ENCODE results near the gene ANOS1.
"Not testable (repeated sequence)": the region's sequence is repeated elsewhere in the genome, so short reads cannot be mapped to it uniquely, and the experiment has no call there.

Gene ANOS1, protein sequence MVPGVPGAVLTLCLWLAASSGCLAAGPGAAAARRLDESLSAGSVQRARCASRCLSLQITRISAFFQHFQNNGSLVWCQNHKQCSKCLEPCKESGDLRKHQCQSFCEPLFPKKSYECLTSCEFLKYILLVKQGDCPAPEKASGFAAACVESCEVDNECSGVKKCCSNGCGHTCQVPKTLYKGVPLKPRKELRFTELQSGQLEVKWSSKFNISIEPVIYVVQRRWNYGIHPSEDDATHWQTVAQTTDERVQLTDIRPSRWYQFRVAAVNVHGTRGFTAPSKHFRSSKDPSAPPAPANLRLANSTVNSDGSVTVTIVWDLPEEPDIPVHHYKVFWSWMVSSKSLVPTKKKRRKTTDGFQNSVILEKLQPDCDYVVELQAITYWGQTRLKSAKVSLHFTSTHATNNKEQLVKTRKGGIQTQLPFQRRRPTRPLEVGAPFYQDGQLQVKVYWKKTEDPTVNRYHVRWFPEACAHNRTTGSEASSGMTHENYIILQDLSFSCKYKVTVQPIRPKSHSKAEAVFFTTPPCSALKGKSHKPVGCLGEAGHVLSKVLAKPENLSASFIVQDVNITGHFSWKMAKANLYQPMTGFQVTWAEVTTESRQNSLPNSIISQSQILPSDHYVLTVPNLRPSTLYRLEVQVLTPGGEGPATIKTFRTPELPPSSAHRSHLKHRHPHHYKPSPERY

DNA sequence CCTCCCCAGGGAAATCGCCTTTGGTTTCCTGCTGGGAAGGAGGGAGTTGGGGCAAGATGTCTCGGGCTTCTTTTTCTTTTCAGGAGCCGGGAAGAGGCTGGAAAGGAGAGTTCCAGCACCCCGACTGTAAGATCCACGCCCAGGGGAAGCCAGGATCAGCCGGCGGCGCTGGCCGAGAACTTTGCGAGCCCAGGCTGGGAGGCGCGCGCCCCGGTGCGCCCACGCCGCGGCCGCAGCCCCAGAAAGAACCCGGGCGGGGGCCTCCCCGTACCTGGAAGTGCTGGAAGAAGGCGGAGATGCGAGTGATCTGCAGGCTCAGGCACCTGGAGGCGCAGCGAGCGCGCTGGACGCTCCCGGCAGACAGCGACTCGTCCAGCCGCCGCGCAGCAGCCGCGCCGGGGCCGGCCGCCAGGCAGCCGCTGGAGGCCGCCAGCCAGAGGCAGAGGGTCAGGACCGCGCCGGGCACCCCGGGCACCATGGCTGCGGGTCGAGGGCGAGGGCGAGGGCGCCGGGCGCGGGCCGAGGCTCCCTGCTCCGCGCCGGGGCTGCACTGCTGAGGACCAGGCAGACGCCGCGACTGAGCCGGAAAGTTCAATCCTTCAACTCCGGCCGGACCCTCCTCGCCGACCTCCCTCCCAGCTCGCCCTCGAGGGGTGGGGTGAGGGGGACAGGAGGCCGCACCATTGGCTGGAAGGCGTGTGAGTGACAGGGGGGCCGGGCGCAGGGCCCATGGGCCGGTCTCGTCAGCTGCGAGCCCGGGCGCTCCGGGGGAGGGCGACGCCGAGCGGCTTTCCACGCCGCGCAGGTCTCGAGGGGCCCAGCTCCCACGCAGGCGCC lies at the start of gene ANOS1:
Gene ANOS1 (minus strand): TSS at position 579 of the 837 bp plus-strand sequence. CDS start 101 bp downstream, at position 478.
- in situ Hi-C loops (cut with MboI; ENCODE audit: low sequenced_read_pairs), result no loop called here

DNA sequence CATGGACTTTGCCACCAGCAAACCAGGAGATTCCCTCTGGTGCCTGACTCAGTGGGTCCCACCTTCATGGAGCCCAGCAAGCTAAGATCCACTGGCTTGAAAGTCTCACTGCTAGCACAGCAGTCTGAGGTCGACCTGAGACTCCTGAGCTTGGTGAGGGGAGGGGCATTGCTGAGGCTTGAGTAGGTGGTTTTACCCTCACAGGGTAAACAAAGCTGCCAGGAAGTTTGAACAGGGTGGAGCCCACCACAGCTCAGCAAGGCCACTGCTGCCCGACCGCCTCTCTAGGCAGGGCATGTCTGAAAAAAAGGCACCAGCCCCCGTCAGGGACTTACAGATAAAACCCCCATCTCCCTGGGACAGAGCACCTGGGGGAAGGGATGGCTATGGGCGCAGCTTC lies 41.2 kb upstream of the ANOS1 start:
- in situ Hi-C loops (cut with MboI; ENCODE audit: low sequenced_read_pairs), result no loop called here

DNA sequence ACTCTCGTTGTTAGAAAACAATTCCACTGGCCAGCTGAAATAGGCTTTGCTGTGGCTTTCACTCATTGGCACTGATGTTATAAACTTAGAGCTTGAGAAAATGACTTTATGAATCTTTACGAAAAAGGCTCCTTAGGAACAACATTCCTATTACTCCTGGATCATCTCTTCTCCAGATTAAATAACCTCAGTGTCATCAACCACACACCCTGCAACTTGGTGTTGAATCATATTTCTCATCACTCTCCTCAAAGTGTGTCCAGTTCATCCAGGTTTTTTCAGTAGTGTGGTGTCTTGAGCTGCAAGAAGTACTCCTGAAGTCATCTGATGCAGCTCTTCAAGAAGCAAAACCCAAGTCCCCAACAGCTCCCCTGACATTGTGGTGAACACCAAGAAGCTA lies 28.1 kb upstream of the ANOS1 start:
- in situ Hi-C loops (cut with MboI; ENCODE audit: low sequenced_read_pairs), result no loop called here

DNA sequence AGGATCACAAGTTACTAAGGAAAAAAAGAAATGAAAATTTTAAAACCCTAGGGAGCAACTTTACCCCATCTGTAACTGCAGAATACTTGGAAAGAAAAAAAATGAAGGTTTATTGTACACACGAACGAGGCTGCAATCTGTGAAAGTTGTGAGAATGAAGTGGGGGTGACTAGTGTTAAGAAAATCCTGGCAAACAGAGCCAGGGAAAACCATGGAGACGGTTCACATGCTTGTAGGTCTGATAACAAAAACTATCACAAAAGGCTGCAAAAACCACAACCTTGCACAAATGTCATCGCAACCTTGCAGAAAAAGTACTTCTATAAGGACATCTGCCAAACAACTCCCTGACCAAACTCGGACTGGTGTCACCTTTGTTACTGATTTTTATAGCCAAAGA lies 26.8 kb upstream of the ANOS1 start:
- in situ Hi-C loops (cut with MboI; ENCODE audit: low sequenced_read_pairs), result not testable (repeated sequence)

DNA sequence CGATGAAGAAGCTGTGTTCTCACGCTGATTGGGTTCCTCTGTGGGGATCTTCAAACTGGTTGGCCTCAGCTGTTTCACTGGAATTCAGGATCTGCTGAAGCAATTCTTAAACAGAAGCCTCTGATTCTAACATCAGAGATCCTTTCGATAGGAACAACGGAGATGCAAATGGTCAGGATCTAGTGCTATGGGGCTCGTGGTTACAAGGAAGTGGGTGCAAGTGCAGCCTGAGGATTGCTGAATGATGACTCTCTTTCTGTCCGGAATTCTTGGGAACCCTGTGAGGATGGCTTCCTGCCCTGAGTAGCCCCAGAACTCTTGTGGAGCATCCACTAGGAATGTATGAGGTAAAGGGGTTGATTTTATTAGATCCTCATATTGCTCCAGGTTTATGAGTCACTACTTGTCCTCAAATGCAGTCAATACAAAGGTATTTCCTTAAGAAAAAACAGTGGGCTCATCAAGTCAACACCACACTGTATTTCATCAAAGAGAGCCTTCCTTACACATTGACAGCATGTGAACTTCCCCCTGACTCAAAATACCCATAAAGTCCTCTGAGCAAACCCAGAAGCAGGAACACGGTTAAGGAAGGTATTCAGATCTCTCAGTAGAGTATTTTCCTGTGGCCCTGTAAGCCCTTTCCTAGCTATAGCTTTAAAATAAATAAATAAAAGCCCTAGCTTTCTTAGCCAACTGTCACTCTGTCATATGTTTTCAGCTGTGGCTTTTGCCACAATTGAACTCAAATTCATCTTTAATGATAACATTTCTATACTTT lies 25.9 kb upstream of the ANOS1 start:
- in situ Hi-C loops (cut with MboI; ENCODE audit: low sequenced_read_pairs), result not testable (repeated sequence)

DNA sequence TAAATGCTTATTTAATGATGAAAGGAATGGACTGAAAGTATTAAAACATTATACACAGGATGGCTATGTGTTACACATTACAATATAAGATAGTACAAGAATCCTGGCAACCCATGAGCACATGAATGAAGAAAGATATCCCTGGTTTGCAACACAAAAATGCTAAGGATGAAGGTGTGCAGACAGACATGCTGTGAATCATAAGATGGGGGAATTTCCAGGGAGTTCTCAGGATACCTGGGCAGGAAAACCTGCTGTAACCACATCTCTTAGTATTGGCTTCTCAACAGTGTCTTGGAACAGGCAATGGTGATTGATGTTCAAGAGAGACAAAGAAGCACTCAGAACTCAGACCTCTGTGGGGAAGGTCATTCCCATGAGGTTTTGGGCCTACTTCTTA lies 23.9 kb upstream of the ANOS1 start:
- in situ Hi-C loops (cut with MboI; ENCODE audit: low sequenced_read_pairs), result no loop called here

DNA sequence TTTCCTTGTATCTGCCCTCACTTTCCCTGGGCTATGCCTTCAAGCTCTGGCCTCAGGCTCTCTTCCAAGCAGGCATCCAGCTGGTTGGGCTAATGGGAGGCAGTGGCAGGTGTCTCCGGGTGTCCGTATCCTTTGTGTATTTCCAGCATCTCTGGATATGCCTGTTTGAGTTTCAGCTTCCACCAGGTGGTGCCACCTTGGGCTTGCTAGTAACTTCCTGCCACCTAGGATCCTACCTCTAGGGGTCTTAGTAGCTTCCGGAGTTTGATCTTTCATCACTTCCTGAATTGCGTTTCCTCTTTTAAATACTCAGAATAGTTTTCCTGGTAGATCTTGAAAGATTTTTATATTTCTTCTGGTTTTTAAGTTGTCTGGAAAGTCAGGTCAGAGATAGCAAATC lies 23.2 kb upstream of the ANOS1 start:
- in situ Hi-C loops (cut with MboI; ENCODE audit: low sequenced_read_pairs), result no loop called here

DNA sequence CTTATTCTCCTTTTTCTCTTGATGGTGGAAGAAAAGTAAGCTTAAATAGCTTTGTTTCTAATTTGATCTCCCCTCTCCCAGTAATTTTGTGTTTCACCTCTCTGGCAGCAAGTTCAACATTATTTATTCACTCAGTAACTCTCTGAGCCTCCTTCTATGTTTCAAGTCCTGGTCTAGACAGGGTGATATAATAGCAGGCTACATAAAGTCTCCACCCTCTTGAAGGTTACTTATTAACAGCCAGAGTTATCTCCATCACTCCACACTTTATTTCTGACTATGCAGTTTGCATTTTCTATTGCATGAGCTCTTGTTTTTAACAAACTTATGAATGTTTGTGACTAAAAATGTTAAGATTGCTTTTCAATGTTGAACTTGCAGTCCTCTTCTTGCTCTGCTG lies 17.8 kb upstream of the ANOS1 start:
- in situ Hi-C loops (cut with MboI; ENCODE audit: low sequenced_read_pairs), result no loop called here

DNA sequence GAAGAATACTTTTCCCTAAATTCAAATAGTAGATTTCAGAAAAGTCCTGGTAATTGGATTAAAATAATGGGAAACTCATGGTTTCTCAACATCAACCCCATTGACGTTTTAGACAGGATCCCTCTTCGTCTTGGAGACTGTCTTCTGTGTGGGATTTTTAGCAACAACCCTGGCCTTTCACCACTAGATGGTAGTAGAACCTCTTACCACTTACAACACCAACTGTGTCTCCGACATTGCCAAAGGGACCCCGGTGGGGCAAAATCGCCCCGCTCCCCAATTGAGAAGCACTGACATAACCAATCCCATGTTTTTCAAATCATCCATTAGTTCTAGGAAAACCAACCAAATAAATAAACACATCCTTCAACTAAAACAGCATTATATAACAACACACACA lies 16.9 kb upstream of the ANOS1 start:
- in situ Hi-C loops (cut with MboI; ENCODE audit: low sequenced_read_pairs), result no loop called here

DNA sequence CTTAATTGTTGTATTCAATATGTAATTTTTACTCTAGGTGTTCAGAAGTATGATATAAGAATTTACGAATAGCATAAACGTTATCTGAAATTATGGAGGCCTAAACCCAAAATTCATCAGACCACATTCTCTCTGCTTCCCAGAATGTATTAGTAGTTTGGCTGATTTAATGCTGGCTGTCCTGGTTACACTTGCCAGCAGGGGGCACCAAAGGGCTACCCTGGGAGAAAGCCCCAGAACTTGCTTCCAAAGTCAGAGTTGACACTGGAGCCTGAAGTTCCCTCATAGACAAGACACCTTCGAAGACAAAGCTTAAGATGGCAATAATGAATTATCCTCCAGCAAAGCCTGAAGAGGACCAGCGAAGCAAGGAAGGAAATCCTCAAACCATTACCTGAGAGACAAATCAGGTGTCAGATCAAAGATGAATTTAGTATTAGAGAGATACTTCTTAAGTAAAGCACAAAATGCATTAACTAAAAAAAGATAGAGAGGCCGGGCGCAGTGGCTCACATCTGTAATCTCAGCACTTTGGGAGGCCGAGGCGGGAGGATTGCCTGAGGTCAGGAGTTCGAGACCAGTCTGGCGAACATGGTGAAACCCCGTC lies 11.3 kb upstream of the ANOS1 start:
- in situ Hi-C loops (cut with MboI; ENCODE audit: low sequenced_read_pairs), result no loop called here

DNA sequence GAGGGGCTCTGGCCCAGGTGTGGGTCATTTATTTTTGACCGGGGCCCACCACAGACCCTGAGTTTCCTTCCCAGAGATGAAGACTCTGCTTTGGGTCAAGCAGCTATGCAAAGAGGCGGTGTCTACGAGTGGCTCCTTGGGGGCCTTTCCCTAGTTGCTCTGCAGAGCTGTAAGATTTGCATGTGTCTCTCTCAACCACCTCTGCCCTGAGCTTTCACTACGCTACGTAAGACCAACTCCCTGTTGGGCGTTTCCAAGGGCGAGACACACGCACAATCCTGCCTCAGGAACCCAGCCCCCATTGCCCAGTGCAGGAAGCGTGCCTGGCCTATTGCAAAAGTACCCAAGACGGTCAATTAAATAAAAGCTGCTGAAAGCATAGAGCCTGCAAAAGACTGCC lies 10.0 kb upstream of the ANOS1 start:
- in situ Hi-C loops (cut with MboI; ENCODE audit: low sequenced_read_pairs), result no loop called here

DNA sequence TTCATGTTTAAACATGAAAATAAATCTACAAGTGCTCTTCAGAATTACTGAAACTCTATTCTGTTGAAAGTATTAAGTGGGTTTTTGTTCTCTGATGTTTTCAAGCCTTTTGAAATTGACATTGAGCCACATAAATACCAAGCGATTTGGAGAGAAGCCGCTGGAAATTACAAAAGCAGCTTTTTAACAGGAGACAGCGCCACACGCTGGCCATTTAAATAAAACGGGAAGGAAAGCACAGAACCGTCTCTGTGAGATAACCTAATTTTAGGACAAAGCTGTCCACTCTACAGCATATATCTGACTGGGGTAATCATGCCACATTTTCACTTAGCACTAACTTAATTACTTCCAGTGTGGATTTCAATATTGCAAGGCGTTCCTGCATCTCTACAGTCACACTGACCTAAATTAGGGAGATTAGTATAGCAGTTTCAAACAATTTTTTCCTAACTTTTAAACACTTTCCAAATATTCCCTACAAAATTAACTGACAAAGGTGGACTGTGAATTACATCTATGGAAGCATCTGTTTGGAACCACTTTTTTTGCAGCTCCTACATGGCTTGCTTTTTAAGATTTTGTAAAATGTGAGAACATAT lies 6.8 kb upstream of the ANOS1 start:
- in situ Hi-C loops (cut with MboI; ENCODE audit: low sequenced_read_pairs), result no loop called here

DNA sequence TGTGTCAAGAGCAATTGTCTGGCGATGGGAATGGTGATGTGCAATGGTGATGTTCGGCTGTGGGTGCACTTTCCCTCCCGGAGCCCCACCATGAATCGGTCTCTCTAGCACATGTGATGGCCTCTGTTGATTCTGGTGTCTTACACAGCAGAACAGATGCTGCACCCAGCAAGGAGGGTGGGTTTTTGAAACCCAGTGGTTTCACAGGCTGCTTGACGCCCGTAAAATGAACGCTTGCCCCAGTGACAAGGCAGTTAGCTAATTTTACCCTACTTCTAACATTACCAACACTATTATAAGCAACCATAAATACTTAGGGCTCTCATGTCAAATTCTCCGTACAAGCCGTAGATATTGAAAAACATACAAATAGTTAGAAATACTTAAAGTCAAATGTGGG lies 5.9 kb upstream of the ANOS1 start:
- in situ Hi-C loops (cut with MboI; ENCODE audit: low sequenced_read_pairs), result no loop called here

DNA sequence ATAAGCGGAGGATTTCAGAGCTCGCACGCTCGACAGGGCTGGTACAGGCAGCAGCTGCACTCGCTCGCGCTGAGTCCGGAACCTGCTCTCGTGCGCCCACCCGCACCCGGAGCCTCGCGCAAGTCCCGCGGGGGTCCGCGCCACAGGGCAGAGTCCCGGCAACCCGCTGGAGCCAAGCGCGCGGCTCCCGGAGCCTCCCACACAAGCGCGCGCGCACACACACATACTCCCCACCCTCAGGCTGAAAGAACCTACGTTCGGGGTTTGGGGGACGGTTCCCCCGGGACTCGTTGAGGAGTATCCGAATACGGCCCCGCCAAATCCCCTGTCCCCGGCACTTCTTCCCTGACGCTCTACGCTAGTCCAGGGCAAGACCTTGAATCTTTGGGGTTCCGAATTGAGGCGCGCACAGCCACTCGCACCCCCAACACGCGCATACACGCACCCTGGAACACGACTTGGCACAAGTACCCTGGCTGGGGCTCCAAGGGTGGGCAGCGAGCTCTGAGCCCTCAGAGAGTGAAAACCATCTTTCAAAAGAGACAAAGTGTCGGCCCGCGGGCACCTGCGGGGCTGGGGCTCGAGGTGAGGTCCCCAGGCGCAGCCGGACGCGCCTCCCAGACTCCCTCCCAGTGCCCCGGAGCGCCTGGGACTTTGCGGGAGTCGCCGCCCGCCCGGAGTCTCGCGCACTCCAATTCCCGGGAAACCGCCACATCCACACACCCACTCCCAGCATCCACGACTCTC lies 952 bp downstream of the ANOS1 start:
- in situ Hi-C loops (cut with MboI; ENCODE audit: low sequenced_read_pairs), result no loop called here

DNA sequence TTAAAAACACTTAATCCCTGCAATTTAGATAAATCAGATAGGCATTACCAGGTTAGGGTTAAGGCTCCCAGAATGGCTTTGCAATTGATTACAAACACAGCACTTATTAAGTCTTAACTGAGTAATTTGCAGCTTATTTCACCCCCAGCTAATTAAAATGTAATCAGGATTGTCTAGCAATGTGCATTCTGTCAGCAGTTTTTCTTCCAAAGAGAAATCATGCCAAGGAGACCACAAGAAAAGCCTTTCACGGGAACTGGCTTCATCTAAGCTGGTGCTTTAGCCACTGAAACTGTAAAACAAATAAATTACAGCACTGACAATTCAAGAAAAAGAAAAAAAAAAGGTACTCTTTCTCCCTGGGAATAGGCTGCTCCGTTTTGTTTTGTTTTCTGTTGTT lies 2.1 kb downstream of the ANOS1 start:
- in situ Hi-C loops (cut with MboI; ENCODE audit: low sequenced_read_pairs), result no loop called here

DNA sequence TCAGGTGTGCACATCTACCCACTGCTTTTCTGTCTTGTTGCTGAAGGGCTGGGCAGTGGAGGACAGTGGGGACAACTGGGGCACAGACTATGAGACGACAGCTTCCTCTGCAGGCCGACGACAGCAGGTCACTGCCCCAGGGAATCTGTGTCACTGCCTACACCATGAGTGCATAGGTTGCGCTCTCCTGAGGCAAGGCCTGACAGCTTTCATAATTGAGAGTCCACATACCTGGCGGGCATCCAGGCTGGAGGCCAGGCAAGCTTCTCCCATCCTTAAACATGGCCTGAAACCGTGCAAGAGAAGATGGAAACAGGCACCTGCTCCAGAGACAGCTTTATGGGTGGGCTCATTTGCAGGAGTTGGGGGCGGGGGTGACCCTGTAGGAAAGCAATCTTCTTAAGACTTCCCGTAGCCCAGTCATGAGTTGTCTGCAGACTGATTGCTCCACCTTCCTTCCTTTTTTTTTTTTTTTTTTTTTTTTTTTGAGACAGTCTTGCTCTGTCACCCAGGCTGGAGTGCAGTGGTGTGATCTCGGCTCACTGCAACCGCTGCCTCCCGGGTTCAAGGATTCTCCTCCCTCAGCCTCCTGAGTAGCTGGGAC lies 2.9 kb downstream of the ANOS1 start:
- in situ Hi-C loops (cut with MboI; ENCODE audit: low sequenced_read_pairs), result no loop called here

DNA sequence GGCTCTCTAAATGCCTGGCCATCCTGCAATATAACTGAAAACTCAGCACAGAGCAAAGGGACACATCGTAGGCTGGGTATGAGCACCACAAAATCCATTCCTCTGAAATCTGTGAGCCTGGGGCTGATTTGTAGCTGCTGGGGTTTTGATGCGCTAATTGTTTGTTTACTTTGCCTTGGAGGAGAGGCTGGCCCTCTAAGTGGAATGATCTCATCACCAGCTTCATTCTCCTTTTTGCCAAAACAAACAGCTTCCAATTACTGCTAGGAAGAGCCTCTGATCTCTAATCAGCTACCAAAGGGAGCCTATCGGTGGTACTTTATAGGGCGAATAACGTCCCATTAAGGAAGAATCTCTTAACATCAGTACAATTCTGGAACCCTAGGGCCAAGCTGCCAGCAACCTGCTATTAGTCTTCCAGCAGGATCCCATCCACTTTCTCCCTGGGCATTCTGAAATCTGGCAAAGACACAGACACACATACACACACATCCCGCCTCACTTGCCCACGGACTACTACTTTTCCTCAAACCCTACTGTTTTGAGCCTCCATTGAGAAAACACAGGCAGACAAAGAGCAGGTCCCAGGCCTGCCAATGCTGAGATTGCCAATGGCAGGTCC lies 5.8 kb downstream of the ANOS1 start:
- in situ Hi-C loops (cut with MboI; ENCODE audit: low sequenced_read_pairs), result no loop called here

DNA sequence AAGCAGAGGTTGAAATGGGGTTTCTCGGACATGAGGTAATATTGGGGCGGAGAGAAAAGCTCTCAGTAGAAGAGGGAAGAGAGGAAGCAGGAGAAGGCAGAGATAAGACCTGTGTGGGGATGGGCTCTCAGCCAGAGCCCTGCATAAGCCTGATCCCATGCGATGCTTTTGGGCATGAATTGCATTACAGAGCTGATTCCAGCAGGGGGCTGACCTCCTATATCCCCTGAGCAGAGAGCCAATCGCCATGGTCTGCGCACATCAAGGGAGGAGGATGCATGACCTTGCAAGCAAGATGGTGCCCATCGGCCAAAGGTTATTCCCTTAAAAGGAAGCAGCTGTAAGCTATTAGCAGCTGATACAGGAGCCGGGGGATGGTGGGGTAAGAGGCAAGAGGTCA lies 7.6 kb downstream of the ANOS1 start:
- in situ Hi-C loops (cut with MboI; ENCODE audit: low sequenced_read_pairs), result no loop called here

DNA sequence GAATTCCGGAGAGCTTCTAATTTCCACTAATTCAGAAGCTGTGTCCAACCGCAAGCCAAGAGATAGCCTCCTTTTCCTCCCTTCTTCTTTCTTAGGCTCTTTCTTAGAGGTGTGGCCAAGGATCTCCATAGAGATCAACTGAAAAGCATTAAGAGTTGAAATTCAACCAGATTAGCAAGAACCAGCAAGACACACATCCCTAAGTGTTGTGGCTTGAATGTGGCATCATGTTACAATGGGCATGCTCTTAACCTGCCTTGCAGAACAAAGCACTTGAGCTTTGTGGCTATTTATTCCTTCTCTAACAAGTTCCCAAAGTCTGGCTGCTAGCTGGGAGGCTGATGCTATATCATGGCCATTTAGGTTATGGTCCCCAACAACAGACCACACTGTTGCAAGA lies 10.4 kb downstream of the ANOS1 start:
- in situ Hi-C loops (cut with MboI; ENCODE audit: low sequenced_read_pairs), result no loop called here
